ENCODE measurements around the gene KCNQ2.

Gene KCNQ2

DNA sequence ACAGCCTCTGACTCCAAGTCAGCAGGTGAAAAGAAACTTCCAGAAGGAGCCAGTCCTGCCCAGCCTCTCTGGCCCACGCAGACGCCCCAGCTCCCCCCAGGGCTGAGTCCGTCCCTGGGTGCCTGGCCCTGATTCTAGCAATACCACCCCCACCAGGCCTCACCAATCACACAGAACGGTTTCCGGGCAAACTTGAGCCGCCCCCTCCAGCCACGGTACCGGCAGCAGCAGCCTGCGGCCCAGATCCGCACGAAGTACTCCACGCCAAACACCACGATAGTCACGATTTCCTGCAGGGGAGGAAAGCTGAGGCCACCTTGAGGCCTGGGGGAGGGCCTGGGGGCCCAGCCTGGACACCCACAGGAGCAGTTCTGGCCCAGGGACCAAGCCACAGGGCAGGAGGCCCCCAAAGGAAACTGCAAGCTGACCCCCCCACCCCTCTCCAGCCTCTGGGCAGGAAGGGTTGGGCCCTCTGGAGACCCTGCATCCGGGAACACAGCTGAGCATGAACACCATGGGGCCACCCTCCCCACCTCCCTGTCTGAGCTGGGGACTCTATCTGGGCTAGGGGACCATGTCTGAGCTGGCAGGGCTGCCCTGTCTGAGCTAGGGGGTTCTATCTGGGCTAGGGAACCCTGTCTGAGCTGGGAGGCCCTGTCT lies 27.2 kb downstream of the KCNQ2 start:
- H3K27ac Mint-ChIP-seq: no peak overlapping the region
- peaks cover 14% of the 10 kb centered on the region for H3K4me1 Mint-ChIP-seq
- no peaks in the 10 kb centered on the region for H3K36me3 Mint-ChIP-seq
- H3K27me3 Mint-ChIP-seq: peaks cover 6% of the 10 kb centered on the region
- no peaks in the 10 kb centered on the region for H3K9me3 Mint-ChIP-seq
- H3K4me3 Mint-ChIP-seq: no peak overlapping the region

DNA sequence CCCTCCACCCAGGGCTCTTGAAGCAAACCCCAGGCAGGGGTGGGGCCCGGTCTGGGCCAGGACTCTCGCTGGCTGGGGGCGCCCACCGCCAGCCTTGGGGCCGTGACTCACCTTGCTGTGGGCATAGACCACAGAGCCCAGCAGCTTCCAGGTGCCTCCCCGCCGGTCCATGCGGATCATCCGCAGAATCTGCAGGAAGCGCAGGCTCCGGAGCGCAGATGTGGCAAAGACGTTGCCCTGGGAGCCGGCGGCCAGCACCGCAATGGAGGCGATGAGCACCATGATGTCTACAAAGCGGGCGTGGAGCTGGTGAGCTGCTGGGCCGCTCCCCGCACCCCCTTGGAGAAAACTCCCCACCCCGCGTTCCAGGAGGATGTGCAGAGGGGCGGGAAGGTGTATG lies 27.9 kb downstream of the KCNQ2 start:
- H3K36me3 Mint-ChIP-seq: no peaks in the 10 kb centered on the region
- no peak overlapping the region for H3K27ac Mint-ChIP-seq
- H3K4me1 Mint-ChIP-seq: peaks cover 14% of the 10 kb centered on the region
- peaks cover 6% of the 10 kb centered on the region for H3K27me3 Mint-ChIP-seq
- H3K4me3 Mint-ChIP-seq: no peak overlapping the region
- no peaks in the 10 kb centered on the region for H3K9me3 Mint-ChIP-seq

DNA sequence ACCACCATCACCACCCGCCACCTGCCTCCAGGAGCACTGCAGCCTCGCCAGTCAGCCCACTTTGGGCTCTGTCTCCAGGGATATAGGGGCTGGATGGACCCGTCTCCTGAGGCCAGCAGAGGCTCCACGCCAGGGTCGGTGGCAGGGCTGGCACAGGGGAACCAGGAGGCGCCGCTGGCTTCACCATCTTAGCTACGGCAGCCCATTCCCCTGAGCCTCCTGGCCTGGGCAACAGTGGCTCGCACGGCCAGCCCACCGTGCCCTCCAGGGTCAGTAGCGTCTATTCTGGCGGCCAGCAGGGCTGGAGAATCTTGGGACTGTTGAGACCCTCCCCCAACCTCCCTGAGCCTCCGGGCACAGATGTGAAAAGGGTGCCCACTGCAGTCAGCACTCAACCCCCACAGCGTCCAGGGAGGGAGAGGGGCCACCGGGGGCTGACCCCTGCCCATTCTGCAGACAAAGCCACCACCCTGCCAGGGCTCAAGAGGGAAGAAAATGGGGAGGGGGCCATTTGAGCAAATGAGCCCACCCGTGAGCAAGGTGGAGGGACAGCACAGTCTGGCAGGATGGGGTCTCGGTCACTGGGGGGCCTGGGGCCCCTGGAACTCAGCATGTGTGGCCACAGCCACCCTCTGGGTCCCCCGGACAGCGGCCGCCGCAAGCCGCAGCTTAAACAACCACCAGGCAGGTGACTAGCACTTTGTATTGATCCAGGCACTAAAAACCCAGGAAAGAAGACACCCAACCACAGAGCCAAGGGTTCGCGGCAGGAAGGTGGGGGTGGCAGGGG lies 28.7 kb downstream of the KCNQ2 start:
- Mint-ChIP-seq H3K4me1 (peaks cover 14% of the 10 kb centered on the region), H3K36me3 (no peaks in the 10 kb centered on the region), H3K27ac (no peak overlapping the region), H3K4me3 (no peak overlapping the region), H3K9me3 (no peaks in the 10 kb centered on the region), H3K27me3 (peaks cover 6% of the 10 kb centered on the region)

DNA sequence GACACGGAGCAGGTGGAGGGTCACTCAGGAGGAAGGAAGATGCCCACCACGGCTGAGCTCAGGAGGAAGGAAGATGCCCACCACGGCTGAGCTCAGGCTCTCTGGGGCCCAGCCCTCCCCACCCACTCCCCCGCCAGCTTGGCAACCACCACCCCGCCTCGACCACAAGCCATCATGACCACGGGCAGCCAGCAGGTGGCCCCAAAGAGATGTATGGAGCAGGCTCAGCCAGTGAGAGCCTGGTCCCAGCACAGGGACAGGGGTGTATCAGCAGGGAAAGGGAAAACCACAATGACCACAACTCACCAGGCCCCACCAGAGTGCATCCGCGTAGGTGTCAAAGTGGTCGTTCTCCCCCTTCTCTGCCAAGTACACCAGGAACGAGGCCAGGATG lies 30.4 kb downstream of the KCNQ2 start:
- Mint-ChIP-seq H3K9me3 (no peaks in the 10 kb centered on the region), H3K4me1 (peaks cover 14% of the 10 kb centered on the region), H3K36me3 (no peaks in the 10 kb centered on the region), H3K27ac (no peak overlapping the region), H3K27me3 (peaks cover under 1% of the 10 kb centered on the region), H3K4me3 (no peak overlapping the region)

DNA sequence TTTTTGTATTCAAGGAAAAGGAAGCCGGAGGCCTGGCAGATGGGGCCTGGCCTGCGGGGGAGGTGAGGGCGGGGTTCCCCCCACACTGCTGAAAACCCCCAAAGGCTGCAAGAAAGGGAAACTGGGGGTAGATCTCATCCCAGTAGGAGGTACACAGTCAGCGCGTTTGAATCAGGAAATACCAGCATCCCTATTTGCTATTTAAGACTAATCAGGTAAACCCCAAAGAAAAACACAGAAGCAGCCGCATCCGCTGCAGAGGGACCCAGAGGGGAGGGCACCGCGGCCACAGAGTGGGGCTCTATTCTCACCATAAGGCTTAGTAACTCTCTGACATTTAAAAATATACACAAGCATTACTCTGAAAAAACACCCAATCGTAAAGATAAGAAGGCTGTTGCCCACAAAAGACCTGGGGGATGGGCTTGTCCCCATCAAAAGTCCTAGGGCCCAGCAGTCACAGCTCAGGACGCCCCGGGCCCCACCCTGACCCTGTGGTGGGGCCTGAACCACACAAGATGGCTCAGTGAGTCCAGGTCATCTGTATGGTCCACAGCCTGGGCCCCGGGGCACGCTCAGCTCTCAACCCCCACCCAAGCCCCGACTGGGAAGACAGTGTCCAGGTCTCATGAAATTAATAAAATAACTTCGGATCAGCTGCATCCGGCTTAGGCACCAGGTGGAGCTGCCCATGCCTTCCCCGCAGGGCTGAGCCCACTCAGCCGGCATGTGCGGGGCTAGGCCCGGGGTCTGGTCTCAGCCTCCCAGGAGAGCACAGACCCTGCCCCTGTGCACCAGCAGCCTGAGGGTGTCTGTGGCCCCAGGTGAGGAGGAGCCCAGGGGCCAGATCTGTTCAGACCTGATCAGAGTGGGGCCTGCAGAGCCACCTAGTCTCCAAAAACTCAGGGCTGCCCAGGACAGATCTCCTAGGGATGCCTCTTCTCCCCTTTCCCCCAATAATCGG lies 31.0 kb downstream of the KCNQ2 start:
- peaks cover 14% of the 10 kb centered on the region for H3K4me1 Mint-ChIP-seq
- H3K27ac Mint-ChIP-seq: peak overlapping the region; percentile 46
- no peaks in the 10 kb centered on the region for H3K36me3 Mint-ChIP-seq
- no peaks in the 10 kb centered on the region for H3K27me3 Mint-ChIP-seq
- H3K4me3 Mint-ChIP-seq: peak overlapping the region; percentile 74
- H3K9me3 Mint-ChIP-seq: no peaks in the 10 kb centered on the region

DNA sequence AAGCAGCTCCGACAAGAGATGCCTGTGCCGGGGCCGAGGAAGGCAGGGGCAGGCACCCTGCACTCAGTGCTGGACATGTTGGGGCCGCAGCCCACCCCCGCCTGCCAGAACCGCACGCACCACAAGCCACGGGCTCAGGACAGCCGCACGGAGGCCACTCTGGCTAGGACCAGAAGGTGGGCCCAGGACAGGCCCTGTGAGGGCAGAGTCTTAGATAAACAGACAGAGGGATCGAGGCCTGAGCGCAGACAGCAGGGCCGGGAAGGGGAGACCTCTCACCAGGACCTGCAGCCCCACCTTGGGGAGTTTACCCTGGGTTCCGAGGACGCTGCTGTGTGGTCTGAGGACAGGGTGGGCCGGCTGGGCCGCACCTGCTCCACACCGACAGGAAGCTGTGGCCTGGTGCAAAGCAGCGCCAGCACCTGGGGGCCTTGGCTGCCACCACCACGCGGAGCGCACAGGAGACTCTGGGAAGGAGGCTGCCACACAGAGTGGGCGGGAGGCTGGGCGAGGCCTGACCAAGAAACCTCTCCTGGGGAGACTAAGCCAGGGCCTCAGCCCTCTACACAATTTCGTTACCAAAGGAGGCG lies 32.0 kb downstream of the KCNQ2 start:
- Mint-ChIP-seq H3K9me3 (no peaks in the 10 kb centered on the region), H3K4me1 (peaks cover 14% of the 10 kb centered on the region), H3K36me3 (no peaks in the 10 kb centered on the region), H3K27ac (no peak overlapping the region), H3K27me3 (no peaks in the 10 kb centered on the region), H3K4me3 (no peak overlapping the region)

DNA sequence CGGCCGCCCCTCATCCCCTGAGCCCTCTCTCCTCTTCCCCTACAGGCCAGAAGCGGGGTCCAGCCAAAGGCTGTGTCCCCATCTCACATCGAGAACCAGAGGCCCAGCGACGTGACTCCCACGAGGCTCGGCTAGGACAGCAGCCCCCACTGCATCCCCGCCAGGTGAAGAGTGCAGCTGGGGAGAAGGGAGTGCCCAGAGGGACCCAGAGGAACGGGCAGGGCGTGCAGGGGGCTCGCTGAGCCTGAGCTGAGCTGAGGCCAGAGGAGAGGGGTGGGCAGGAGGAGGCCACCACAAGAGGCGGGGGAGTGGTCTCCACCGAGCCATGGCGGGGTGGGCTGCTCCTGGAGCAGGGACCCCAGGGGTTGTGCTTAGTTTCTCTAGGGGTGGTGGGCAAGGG lies 32.6 kb downstream of the KCNQ2 start:
- Mint-ChIP-seq H3K27me3 (no peaks in the 10 kb centered on the region), H3K4me3 (no peak overlapping the region), H3K4me1 (peaks cover 17% of the 10 kb centered on the region), H3K9me3 (no peaks in the 10 kb centered on the region), H3K36me3 (no peaks in the 10 kb centered on the region), H3K27ac (no peak overlapping the region)

DNA sequence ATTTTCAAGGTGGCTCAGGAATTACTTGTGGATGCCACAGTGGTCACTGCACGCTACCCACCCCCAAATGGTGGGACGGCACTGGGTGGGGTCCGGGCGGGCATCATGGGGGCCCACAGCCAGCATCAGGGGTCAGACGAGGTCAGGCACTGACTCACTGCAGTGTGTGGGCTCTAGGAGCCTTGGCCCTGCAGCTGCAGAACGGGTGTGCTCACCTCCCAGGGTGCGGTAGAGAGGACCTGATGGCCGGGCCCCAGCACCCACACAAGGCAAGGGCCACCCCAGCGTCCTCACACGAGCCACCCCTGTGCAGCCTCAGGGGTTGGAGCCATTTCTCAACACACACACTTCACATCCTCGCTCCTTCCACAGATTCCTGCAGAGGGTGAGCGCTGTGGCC lies 34.3 kb downstream of the KCNQ2 start:
- Mint-ChIP-seq H3K27ac (no peak overlapping the region), H3K36me3 (no peaks in the 10 kb centered on the region), H3K9me3 (no peaks in the 10 kb centered on the region), H3K4me1 (peaks cover 22% of the 10 kb centered on the region), H3K27me3 (no peaks in the 10 kb centered on the region), H3K4me3 (no peak overlapping the region)

DNA sequence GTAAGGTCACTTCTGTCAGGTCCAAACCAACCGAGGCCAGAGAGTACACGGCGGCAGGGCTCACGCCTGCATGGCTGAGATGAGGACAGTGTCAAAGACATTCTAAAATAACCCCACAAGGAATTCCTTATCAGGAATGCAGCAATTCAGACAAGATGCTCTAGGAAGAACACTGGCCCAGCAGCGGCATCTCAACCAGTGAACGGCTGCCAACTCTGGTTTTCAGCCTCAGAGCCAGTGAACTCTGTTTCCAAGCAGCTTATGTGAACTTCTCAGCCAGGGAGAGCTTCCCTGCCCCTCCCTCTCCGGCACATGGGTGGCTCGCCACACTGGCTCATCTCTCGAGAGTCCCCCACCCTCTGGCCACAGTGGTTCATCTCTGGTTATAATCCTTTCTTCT lies 36.9 kb downstream of the KCNQ2 start:
- no peak overlapping the region for H3K27ac Mint-ChIP-seq
- no peaks in the 10 kb centered on the region for H3K36me3 Mint-ChIP-seq
- no peak overlapping the region for H3K4me3 Mint-ChIP-seq
- H3K9me3 Mint-ChIP-seq: no peaks in the 10 kb centered on the region
- H3K4me1 Mint-ChIP-seq: peaks cover 12% of the 10 kb centered on the region
- no peaks in the 10 kb centered on the region for H3K27me3 Mint-ChIP-seq

DNA sequence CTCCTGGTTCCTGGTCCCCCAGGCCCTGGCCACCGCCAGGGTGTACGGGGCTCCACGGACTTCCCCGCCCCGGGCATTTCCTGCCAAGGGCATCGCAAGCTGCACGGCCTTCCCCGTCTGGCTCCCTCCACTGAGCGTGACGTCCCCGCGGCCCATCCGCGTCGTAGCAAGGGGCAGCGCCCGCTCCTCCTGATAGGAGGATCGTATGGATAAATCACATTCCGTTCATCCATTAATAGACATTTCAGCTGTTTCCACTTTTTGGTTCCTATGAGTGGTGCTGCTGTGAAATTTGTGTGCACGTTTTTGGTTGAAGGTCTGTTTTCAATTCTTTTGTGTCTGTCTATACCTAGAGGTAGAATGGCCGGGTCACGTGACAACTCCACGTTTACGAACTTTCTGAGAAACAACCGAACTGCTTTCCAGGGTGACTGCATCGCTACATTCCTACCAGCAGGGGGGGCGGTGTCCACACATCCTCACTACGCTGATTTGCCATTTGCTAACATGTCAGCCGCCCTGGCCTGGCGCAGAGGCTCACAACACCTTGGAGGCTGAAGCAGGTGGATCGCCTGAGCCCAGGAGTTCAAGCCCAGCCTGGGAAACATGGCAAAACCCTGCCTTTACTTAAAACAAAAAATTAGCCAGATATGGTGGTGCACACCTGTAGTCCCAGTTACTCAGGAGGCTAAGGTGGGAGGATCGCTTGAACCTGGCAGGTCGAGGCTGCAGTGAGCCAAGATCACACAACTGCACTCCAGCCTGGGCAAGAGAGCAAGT lies 37.7 kb downstream of the KCNQ2 start:
- Mint-ChIP-seq H3K4me1 (peaks cover 12% of the 10 kb centered on the region), H3K4me3 (peak overlapping the region; percentile 77), H3K27ac (peak overlapping the region; percentile 55), H3K36me3 (no peaks in the 10 kb centered on the region), H3K9me3 (no peaks in the 10 kb centered on the region), H3K27me3 (no peaks in the 10 kb centered on the region)

DNA sequence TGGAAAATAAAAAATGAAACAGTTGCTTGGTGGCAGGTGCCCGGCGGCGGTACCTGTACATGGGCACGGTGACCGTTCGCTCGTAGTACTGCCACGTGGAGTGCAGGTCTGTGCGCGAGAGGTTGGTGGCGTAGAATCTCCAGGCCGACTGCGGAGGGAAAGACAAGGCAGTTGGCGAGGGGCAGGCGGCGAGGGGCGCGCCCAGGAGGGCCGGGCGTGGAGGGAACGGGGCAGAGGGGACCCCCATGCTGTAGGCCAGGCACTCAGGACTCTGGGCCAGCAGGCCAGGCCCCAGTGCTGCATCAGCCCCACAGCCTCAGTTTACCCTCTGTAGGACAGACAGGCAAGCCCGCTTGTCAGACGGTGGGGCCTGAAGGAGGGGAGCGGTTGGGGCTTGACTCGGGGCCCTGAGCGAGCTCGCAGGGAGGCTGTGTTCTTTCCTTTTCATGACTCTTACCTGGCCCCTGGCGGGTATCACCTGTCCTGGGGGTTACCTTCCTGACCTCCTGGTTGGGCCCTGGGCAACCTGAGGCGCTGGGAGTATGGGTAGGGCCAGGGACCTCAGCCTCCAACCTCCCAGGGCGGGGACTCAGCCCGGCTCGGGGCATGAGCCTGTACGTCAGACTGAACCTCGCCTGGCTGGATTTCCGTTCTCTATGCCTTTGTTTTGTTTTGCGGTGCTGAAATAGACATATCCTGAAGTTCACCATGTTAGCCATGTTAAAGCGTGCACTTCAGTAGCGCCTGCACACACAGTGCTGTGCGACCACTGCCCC lies 38.5 kb downstream of the KCNQ2 start:
- Mint-ChIP-seq H3K27ac (peak overlapping the region; percentile 11), H3K4me3 (no peak overlapping the region), H3K36me3 (no peaks in the 10 kb centered on the region), H3K9me3 (no peaks in the 10 kb centered on the region), H3K27me3 (no peaks in the 10 kb centered on the region), H3K4me1 (peaks cover 12% of the 10 kb centered on the region)

DNA sequence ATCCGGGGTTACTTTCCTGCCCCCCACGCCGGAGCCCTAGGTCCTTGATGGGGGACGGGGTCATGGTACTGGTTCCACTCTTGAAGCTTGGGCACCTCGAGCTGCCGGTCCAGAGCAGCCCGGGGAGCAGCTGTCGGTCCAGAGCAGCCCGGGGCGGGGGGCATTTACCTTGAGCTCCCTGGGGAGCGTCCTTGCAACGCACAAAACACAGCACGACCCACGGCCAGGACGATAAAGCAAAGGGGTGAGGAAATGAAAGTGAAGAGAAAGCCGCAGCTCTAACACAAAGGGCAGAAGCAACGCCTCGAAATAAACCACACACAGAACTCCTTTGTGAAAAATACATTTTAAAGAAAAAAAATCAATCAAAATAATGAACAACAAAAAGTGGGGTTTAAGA lies 39.1 kb downstream of the KCNQ2 start:
- no peaks in the 10 kb centered on the region for H3K9me3 Mint-ChIP-seq
- no peaks in the 10 kb centered on the region for H3K36me3 Mint-ChIP-seq
- H3K27me3 Mint-ChIP-seq: no peaks in the 10 kb centered on the region
- peaks cover 12% of the 10 kb centered on the region for H3K4me1 Mint-ChIP-seq
- H3K27ac Mint-ChIP-seq: no peak overlapping the region
- no peak overlapping the region for H3K4me3 Mint-ChIP-seq

DNA sequence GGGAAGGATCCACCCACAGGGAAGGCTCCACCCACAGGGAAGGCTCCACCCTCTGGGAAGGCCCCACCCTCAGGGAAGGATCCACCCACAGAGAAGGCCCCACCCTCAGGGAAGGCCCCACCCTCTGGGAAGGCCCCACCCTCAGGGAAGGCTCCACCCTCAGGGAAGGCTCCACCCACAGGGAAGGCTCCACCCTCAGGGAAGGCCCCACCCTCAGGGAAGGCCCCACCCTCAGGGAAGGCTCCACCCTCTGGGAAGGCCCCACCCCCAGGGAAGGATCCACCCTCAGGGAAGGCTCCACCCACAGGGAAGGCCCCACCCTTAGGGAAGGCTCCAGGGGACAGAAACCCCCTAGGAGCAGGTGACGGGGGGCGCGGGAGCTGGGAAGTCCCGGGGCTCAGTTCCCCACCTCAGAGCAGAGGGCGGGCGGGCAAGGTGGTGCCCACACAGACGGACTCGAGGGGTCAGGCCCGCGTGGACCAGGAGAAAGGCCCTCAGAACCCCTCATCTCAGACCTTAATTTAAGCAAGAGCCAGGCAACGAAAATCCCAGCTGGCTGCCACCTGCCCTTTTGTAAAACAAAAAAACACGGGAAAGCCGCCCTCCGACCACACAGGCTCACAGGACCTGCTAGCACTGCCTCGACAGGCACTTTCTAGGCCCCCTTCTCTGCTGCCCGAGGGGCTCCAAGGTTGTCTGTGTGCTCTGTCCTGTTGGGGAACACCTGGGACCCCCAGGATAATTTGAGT lies 39.7 kb downstream of the KCNQ2 start:
- H3K4me1 Mint-ChIP-seq: peaks cover 12% of the 10 kb centered on the region
- H3K36me3 Mint-ChIP-seq: no peaks in the 10 kb centered on the region
- no peaks in the 10 kb centered on the region for H3K9me3 Mint-ChIP-seq
- no peak overlapping the region for H3K4me3 Mint-ChIP-seq
- no peak overlapping the region for H3K27ac Mint-ChIP-seq
- H3K27me3 Mint-ChIP-seq: no peaks in the 10 kb centered on the region

DNA sequence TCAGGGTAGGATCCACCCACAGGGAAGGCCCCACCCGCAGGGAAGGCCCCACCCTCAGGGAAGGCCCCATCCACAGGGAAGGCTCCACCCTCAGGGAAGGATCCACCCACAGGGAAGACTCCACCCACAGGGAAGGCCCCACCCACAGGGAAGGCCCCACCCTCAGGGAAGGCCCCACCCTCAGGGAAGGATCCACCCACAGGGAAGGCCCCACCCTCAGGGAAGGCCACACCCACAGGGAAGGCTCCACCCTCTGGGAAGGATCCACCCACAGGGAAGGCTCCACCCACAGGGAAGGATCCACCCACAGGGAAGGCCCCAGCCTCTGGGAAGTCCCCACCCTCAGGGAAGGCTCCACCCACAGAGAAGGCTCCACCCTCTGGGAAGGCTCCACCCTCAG lies 40.5 kb downstream of the KCNQ2 start:
- H3K36me3 Mint-ChIP-seq: no peaks in the 10 kb centered on the region
- peaks cover 12% of the 10 kb centered on the region for H3K4me1 Mint-ChIP-seq
- H3K9me3 Mint-ChIP-seq: no peaks in the 10 kb centered on the region
- no peak overlapping the region for H3K27ac Mint-ChIP-seq
- no peaks in the 10 kb centered on the region for H3K27me3 Mint-ChIP-seq
- no peak overlapping the region for H3K4me3 Mint-ChIP-seq

All from activated naive CD4-positive, alpha-beta T cell treated with anti-CD3 and anti-CD28 coated beads, Interleukin-2, amount 50 U/mL, for 24 hours (primary cell).